Stimulated activated CD4-positive, alpha-beta T cell treated with anti-CD3 and anti-CD28 coated beads, Interleukin-1b, Interleukin-23, amount 100 ng/mL, for 1 hour (primary cell): ENCODE results near the gene GPR65.
"Not testable (repeated sequence)": the region's sequence is repeated elsewhere in the genome, so short reads cannot be mapped to it uniquely, and the experiment has no call there.

Experiments used
- DNase-seq, 2 donors: peaks; one replicate each; pipeline ENCODE4 v3.0.0-alpha.2; 2020; ENCODE audit warnings: low read depth in 2 of 2

The GPR65 gene

DNA sequence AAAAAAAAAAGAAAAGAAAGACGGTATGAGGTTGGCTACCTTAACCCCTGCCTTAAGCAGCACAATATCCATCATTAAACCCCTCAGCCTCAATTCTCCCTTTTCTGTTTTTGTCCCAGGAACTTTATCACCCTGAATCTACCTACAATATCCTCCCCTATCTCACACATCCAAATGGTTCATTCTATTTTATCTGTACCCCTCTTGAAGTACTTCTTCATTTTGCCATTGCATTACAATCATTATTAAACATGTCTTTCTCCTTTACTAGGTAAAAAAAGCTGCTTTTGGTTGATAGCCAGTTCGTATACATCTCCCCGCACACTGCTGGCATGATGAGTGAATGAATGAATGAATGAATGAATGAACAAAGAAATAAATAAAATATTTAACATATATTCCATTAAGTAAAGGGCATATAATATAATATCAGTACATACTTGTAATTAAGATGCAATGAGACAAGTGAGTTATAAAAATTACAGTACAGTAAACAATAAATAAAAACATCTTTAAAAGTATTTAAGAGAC lies 364 bp upstream of the GPR65 start:
- no peak for DNase-seq

DNA sequence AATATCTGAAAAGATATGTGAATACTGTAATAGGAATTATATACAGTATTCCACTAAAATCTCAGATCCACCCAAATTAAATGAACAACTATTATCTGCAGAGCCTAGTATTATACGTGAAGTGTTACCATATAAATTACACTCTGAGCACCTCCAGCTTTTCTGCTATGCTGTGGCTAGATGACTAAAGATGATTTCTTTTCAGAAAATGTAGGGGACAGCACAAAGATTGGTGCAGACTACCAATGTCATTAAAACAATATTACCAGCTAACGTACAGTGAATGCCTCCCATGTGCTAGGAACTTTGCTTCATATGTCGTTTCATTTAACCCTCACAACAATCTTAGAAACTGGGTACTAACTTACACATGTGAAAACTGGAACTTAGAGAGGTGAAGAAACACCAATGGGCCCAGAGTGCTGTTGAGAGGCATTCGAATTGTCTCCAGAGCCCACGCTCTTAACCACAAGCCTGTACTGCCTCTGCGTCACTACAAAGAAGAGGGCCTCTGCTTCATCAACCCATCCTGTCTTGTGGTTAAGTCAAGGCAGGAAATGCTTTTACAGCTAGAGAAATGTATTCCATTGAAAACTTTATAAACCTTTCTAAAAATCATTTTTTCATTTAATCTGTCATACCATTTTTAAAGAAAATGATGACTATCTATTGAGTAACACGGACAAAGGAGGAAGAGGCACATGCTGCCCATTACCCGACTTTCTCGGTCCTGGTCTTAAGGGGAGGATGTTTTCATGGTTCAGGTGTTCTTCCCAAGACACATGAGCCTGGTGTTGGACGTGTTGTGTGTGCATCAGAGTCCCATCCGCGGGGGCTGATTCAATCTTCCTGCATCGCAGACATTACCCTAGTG lies 1.3 kb downstream of the GPR65 start:
- DNase-seq: peak; percentile 17 to 31

- DNase-seq: no peak
Observed at GRCh38 chr14:88007608-88008007, 2.7 kb downstream of the GPR65 start.

DNA sequence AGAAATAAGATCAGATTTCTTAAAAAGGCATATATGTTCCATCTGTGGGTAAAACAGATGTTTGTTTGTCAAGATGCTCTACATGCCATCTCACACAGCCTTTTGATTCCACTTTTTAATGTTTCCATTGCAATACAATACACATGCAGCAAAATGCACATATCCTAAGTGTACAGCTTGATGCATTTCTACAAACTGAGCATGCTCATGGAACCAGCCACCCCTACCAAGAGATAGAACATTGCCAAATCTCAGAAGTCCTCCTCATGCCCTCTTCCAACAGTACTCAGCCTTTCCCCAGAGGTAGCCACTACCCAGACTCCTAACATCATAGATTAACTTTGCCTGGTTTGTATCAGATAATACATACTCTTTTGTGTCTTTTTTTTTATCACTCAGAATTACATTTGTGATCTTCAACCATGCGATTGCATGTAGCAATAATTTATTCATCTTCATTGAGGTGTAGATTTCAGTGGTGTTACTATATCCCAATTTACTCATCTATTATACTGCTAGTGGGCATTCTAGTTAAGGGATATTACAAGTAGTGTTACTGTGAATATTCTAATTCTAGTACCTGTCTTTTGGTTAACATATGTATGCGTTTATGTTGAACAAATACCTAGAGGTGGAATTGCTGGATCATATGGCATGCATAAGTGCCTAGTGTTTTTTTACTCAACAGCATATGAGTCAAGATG lies 3.3 kb downstream of the GPR65 start:
- DNase-seq: no peak

- no peak for DNase-seq
Observed at GRCh38 chr14:88009486-88009885, 4.6 kb downstream of the GPR65 start.

GRCh38 chr14:88010331-88010730 lies 5.4 kb downstream of the GPR65 start:
- DNase-seq: no peak

- DNase-seq: no peak
Observed at GRCh38 chr14:88012495-88012894, 7.6 kb downstream of the GPR65 start.

DNA sequence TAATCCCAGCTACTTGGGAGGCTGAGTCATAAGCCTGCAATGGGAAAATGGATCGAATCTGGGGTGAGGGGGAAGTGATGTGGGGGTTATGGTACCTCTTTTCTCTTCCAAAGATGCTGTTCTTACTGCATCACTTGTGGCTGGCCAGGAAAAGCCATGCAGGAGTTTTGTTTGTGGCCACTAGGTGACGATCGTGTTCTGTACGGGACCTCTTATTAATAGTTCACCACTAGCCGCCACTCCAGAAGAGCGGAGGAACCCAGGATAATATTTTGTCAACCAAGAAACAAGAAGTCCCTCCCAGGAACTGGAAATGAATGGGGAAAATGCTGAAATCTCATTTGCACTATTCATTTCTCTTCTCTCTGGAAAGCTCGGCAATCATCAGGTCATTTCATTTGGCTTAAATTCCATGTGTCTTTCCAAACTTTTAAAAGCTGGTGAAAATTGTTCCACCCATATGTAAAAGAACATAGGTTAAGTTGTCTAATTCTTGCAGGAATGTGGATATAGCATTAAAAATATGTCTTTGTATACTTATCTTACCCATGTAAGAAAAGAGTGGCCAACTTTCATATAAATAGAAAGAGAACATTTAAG lies 8.9 kb downstream of the GPR65 start:
- no peak for DNase-seq

DNA sequence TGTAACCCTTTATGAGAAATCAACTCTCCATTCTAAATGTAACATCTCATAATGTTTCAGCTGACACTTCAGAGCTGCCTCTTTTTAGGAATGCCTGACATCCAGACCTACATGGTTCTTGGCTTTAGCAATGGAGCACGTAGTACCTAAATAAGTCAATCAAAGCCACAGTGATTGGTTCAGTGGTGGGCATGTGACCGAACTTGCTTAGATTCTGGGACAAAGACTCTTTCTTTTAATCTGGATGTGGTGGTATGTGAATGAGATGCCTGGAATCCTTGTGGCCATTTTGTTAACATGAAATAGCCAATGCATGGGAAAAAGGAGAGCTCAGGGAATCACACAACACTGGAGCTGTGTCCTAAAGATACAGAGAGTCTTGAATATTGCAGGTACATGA lies 11.8 kb downstream of the GPR65 start:
- no peak for DNase-seq

DNA sequence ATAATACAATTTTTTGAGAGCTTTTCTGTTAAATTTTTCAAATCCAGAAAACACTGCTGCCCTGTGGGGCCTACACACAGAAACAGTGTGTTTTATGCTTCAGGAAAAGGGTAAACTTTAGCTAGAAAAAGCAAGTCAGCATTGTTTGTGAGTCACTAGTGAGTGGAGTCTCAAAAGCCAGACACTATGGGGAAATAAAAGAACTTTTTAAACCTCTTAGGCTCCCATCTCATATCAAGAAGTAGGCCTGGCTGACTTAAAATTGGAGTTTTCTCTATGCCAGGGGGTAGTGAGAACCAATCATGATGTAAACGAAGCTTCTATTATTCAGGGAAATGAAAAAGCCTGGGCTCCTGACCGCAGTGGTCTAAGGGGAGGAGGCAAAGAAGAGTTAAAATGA lies 12.6 kb downstream of the GPR65 start:
- no peak for DNase-seq

GRCh38 chr14:88023658-88024187 lies 18.8 kb downstream of the GPR65 start:
- DNase-seq: no peak

- DNase-seq: not testable (repeated sequence)
Observed at GRCh38 chr14:88024252-88025086, 19.5 kb downstream of the GPR65 start.

GRCh38 chr14:88025313-88025712 lies 20.4 kb downstream of the GPR65 start:
- no peak for DNase-seq

DNA sequence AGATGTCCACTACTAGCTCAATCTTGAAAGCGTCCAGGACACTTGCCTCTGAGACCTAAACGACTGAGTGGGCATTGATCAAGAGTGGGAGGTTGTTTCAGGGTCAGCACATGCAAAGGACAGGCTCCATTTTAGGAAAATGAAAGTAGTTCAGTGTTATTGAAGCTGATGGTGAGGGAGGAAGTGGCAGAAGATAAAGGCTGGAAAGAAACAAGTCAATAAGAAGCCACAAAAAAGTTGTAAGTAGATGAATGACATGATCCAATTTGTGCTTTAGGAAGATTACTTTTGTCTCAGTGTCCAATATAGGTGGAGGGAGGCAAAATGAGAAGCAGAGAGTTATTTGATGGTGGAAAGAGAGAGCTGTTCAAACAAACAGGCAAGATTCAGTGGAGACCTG lies 22.0 kb downstream of the GPR65 start:
- no peak for DNase-seq

GRCh38 chr14:88029500-88029899 lies 24.6 kb downstream of the GPR65 start:
- no peak for DNase-seq

DNA sequence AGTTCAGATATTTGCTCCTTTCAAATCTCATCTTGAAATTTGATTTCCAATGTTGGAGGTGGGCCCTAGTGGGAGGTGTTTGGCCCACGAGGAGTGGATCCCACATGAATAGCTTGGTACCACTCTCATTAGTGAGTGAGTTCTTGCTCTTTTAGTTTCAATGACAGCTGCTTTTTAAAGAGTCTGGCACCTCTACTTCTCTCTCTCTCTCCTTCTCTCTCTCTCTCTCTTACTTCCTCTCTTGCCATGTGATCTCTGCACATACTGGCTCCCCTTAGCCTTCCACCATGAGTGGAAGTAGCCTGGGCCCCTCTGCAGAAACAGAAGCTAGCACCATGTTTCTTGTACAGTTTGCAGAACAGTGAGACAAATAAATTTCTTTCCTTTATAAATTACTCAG lies 25.1 kb downstream of the GPR65 start:
- DNase-seq: no peak

DNA sequence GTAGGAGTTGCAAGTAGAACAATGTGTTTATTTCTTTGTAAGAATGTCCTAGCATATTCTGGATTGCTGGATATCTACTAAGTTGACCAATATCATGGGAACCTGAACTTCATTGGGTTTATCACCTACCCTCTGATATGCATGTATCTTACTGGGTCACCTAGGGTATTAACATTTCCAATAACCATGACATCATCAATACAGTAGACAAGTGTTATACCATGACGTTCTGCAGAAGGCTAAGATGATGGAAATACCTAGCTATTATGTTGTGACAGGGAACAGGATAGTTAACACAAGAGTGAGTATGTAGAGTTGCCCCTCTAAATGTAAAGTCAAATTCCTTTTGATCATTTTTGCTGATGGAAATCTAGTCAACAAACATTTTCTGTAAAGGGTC lies 26.0 kb downstream of the GPR65 start:
- no peak for DNase-seq

GRCh38 chr14:88032373-88032772 lies 27.4 kb downstream of the GPR65 start:
- DNase-seq: no peak

DNA sequence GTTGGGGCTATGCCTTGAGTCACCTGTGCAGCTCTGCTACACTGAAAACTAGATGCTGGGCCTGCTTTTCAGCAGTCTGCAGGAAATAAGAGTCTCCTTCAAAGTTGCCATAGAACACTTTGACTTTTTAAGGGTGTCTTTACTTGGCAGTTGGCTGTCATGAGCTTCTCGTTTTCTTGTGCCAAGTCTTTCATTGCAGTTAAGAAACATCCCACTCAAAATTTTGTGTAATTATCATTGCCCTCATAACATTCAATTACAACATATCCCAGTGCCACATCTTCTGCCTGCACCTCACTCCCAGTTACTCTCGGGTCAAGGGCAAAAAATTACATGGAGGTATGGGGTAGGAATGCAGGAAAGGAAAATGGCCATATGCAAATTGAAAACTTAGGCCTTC lies 29.1 kb downstream of the GPR65 start:
- no peak for DNase-seq

- DNase-seq: no peak
Observed at GRCh38 chr14:88036422-88036821, 31.5 kb downstream of the GPR65 start.

DNA sequence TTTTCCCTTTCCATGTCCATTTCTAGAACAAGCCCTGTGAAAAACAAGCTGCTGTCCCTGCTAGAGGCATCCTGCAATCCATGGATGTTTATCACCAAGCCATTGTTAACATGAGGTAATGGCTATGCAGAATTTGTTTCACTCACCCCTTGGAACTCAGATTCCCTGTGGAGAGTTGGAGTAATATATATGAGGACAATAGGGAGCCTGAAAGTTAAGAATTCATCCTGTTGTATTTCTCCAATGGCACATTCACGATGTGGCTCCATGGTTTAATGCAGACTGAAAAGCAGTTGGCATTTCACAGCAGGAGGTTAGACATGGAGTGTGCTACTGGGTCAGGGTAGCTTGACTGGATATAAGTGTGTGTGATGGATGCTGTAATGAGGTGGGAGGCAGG lies 32.4 kb downstream of the GPR65 start:
- no peak for DNase-seq
